ENCODE results near the gene OTUD7B. TPM values are rescaled to one million over a fixed set of nuclear protein-coding genes. Genes with fewer than 3 reads are reported as not detected.

The OTUD7B gene
- total RNA-seq, 4 donors from 2014 or later: 34.1 to 49.6 (median 42.3) TPM

DNA sequence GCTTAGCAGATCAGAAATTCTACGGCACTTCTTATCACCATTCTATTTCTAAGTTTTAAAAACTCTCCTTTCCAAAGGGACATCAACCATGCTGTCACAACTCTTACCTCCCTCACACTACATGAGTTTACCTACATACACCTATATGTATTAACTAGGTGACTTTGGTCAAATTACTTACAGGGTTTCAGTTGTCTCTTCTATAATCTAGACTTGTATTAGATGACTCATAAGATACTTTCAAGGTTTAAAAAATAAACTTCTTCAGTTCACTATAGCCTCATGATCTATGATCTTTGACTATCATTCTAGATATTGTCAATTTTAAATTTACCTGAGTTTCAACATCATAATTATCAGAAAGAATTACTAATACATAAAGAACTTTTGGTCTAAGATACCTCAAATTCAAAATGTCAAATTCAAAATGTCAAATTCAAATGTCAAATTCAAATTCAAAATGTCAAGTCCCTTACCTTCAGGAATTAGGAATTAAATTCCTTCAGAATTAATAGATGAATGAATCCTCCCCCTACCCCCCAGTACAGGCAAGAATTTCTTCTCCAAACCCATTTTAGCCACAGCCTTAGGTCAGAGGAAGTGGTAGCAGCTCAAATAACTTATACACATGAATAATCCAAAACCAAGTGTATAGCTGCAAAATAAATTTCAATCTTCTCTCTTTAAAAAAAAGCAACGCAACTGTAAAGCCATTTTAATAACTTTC, 31.1 kb downstream of the OTUD7B start:
- Histone ChIP-seq H3K27me3 (no peaks in the 10 kb centered on the region), H3K36me3 (peaks cover 2 to 32% of the 10 kb centered on the region in 2 donors), H3K4me3 (no peak overlapping the region), H3K9me3 (no peaks in the 10 kb centered on the region), H3K27ac (no peak overlapping the region), H3K4me1 (peaks cover 3 to 55% (median 12%) of the 10 kb centered on the region in 3 donors)
- no peak for TF ChIP-seq EP300 (IDR thresholded peaks at IDR 0.05)
- no peak for TF ChIP-seq POLR2A (IDR thresholded peaks at IDR 0.05)
- TF ChIP-seq, protein P1, sequence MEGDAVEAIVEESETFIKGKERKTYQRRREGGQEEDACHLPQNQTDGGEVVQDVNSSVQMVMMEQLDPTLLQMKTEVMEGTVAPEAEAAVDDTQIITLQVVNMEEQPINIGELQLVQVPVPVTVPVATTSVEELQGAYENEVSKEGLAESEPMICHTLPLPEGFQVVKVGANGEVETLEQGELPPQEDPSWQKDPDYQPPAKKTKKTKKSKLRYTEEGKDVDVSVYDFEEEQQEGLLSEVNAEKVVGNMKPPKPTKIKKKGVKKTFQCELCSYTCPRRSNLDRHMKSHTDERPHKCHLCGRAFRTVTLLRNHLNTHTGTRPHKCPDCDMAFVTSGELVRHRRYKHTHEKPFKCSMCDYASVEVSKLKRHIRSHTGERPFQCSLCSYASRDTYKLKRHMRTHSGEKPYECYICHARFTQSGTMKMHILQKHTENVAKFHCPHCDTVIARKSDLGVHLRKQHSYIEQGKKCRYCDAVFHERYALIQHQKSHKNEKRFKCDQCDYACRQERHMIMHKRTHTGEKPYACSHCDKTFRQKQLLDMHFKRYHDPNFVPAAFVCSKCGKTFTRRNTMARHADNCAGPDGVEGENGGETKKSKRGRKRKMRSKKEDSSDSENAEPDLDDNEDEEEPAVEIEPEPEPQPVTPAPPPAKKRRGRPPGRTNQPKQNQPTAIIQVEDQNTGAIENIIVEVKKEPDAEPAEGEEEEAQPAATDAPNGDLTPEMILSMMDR (IDR thresholded peaks at IDR 0.05): no peak
- TF ChIP-seq POLR2AphosphoS5 (IDR thresholded peaks at IDR 0.05): no peak
- ATAC-seq: no peak
- 72 to 96% methylated on average over 2 of the region's 2 CpGs for WGBS, 2 donors (ENCODE audit: low coverage in 1 of 2)

- H3K36me3 ChIP-seq: peaks cover 2 to 40% of the 10 kb centered on the region in 2 donors
- no peak overlapping the region for H3K4me3 ChIP-seq
- H3K27ac ChIP-seq: no peak overlapping the region
- TF ChIP-seq POLR2AphosphoS5 (IDR thresholded peaks at IDR 0.05): no peak
- no peak for TF ChIP-seq EP300 (IDR thresholded peaks at IDR 0.05)
- TF ChIP-seq, protein P1 (IDR thresholded peaks at IDR 0.05): no peak
- no peak for TF ChIP-seq POLR2A (IDR thresholded peaks at IDR 0.05)
- no peak for ATAC-seq
- WGBS, 2 donors (ENCODE audit: low coverage in 1 of 2): 38 to 40% methylated on average over 1 of the region's 1 CpG
- no peaks in the 10 kb centered on the region for H3K9me3 ChIP-seq
- H3K4me1 ChIP-seq: peaks cover 3 to 55% (median 12%) of the 10 kb centered on the region in 3 donors
- no peaks in the 10 kb centered on the region for H3K27me3 ChIP-seq
Observed at GRCh38 chr1:149978547-149979023, 31.9 kb downstream of the OTUD7B start.

- H3K27ac ChIP-seq: no peak overlapping the region
- H3K4me1 ChIP-seq: peaks cover 3 to 54% (median 12%) of the 10 kb centered on the region in 3 donors
- 80% methylated on average over 3 of the region's 3 CpGs; no CpG with 5 or more reads in 1 of the 2 donors for WGBS, 2 donors (ENCODE audit: low coverage in 1 of 2)
- ATAC-seq: no peak
- H3K36me3 ChIP-seq: peaks cover 2 to 52% of the 10 kb centered on the region in 2 donors
- H3K9me3 ChIP-seq: no peaks in the 10 kb centered on the region
- no peak overlapping the region for H3K4me3 ChIP-seq
- TF ChIP-seq EP300 (IDR thresholded peaks at IDR 0.05): no peak
- H3K27me3 ChIP-seq: no peaks in the 10 kb centered on the region
Observed at GRCh38 chr1:149977345-149977744, 33.2 kb downstream of the OTUD7B start.

DNA sequence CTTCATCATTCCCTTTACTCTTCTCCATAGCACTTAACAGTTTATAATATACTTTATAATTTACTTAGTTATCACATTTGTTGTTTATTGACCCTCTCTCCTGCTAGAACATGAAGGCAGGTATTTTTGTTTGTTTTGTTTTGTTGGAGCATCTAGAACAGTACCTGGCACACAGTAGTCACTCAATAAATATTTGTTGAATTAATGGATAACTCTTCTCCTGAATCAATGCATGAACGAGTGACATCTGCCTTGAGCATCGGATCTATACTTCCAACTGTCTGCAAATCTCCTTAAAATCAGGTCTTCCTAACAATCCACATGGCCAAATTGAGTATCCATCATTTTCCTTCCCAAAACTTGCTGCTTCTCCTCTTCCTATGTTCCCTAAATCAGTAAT, 38.0 kb downstream of the OTUD7B start:
- H3K4me3 ChIP-seq: no peak overlapping the region
- WGBS, 2 donors (ENCODE audit: low coverage in 1 of 2): 79 to 93% methylated on average over 2 of the region's 2 CpGs
- H3K9me3 ChIP-seq: no peaks in the 10 kb centered on the region
- no peaks in the 10 kb centered on the region for H3K27me3 ChIP-seq
- TF ChIP-seq POLR2AphosphoS5 (IDR thresholded peaks at IDR 0.05): no peak
- no peak for TF ChIP-seq EP300 (IDR thresholded peaks at IDR 0.05)
- TF ChIP-seq POLR2A (IDR thresholded peaks at IDR 0.05): no peak
- TF ChIP-seq, protein P1 (IDR thresholded peaks at IDR 0.05): no peak
- no peak overlapping the region for H3K27ac ChIP-seq
- no peak for ATAC-seq
- H3K4me1 ChIP-seq: peaks cover 0 to 12% (median 0%) of the 10 kb centered on the region in 3 donors
- peaks cover 2 to 100% of the 10 kb centered on the region in 2 donors for H3K36me3 ChIP-seq

DNA sequence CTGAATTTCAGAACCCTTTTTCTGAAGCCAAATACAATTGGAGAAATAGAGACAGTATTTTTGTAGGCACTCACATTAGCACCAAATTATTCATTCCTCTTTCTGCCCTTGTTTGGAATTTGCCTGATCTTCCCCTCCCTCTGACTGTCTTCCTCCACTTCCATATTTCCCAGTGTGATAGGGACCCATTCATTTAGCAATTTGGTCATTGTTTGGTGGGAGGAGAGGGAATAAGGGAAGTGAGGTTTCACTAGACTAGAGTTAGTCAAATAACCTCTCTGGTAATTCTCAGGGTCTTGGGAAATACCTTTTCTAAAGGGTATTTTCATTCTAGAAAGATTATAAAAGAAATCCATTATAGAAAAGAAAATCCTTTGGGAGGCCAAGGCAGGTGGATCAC, 42.9 kb downstream of the OTUD7B start:
- peaks cover 0 to 97% of the 10 kb centered on the region in 2 donors for H3K36me3 ChIP-seq
- ATAC-seq: no peak
- H3K4me1 ChIP-seq: peaks cover 0 to 20% (median 0%) of the 10 kb centered on the region in 3 donors
- no peak for TF ChIP-seq POLR2AphosphoS5 (IDR thresholded peaks at IDR 0.05)
- TF ChIP-seq EP300 (IDR thresholded peaks at IDR 0.05): no peak
- TF ChIP-seq POLR2A (IDR thresholded peaks at IDR 0.05): no peak
- TF ChIP-seq, protein P1 (IDR thresholded peaks at IDR 0.05): no peak
- no peak overlapping the region for H3K27ac ChIP-seq
- H3K4me3 ChIP-seq: no peak overlapping the region
- H3K9me3 ChIP-seq: no peaks in the 10 kb centered on the region
- no peaks in the 10 kb centered on the region for H3K27me3 ChIP-seq
